Body of pancreas (tissue), 4 donors: Measurements from ENCODE around the gene CD34. TPM values are rescaled to one million over a fixed set of nuclear protein-coding genes. Genes with fewer than 3 reads are reported as not detected.

Experiments
- ATAC-seq: fragments of 150-250 bp; one replicate; pipeline ENCODE4 v1.9.1; 2016
- DNase-seq, 4 donors: peaks; one replicate each; pipeline ENCODE4 v3.0.0-alpha.2; 2019
- H3K27ac ChIP-seq, 4 donors: fragments of 200-600 bp; sonication (generic); 1 replicate in 3 of 4; 2 replicates in 1 of 4; pipeline versions ENCODE4 v1.5.1 to v1.6.1; 2016 to 2019; ENCODE audit warnings: mild to moderate bottlenecking in 1 of 4, mixed read lengths in 1 of 4, moderate library complexity in 1 of 4
- H3K27me3 ChIP-seq, 2 donors: fragments of 200-600 bp; sonication (generic); one replicate each; pipeline ENCODE4 v1.6.0; 2016; ENCODE audit warnings: mild to moderate bottlenecking in 1 of 2
- H3K36me3 ChIP-seq, 2 donors: fragments of 200-600 bp; sonication (generic); replicated peaks in 1 of 2; 2 replicates each; pipeline ENCODE4 v1.5.1; 2016; ENCODE audit warnings: low read depth in 2 of 2; ENCODE audit not compliant: insufficient read depth in 1 of 2
- H3K4me1 ChIP-seq: fragments of 200-600 bp; sonication (generic); one replicate; pipeline ENCODE4 v1.6.0; 2016
- H3K4me3 ChIP-seq, 2 donors: fragments of 200-600 bp; sonication (generic); 1 replicate in 1 of 2; 2 replicates in 1 of 2; pipeline ENCODE4 v1.5.1; 2016 to 2019
- H3K9me3 ChIP-seq, 3 donors: fragments of 200-600 bp; sonication (generic); 1 replicate in 2 of 3; 2 replicates in 1 of 3; pipeline ENCODE4 v1.5.1; 2016
- POLR2A ChIP-seq, 3 donors: fragments of 450-650 bp; IDR thresholded peaks; one replicate each; pipeline ENCODE4 v1.6.1; 2016; ENCODE audit warnings: antibody characterized with exemption in 3 of 3, mild to moderate bottlenecking in 2 of 3
- whole genome bisulfite sequencing, 2 donors: methylation state at CpG; one replicate each; pipeline ENCODE4 v1.1.5; 2017; 5-methylcytosine and 5-hydroxymethylcytosine counted together
- intact Hi-C: fragments of 100-400 bp; cut with DNase I; formaldehyde crosslinking; loops from one replicate; pipeline ENCODE4 v1.15.1; 2023
- total RNA-seq, 2 donors: library from RNA; depleted of rRNA; stranded (reverse); fragments of >200 nt; gene quantifications; one replicate each; pipeline ENCODE4 v1.1.0, GENCODE V29; 2016
- TF ChIP-seq, protein P1 (sequence below), 7 experiments: fragments of 450-650 bp in 4 of 7; fragments of 200-600 bp in 3 of 7; sonication (generic) in 3 of 7; IDR thresholded peaks; one replicate each; pipeline ENCODE4 v1.5.1; 2016 to 2019; ENCODE audit warnings: antibody characterized with exemption in 7 of 7

CD34 gene
- total RNA-seq, 2 donors from 2014 or later = 11.5 to 14.8 TPM

DNA sequence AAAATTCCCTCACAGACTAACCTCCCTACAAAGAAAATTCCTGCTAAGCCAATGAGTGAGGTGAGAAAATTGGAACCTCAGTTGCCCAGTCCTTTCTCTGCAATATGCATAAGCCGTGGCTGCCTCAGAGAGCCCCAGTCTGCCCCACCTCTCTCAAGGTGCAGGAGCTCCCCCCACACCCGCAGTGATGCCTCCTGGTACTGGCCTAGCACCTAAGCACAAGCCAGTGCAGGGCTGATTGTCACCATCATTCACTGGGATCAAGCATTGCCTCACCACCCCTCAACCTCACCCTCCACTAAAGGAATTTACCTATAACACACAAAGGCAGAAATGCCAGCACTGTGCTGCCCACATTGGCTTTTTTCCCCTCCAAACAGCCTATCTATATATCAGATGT, 56.9 kb downstream of the CD34 start:
- no peak overlapping the region for H3K4me3 ChIP-seq
- H3K27ac ChIP-seq = no peak overlapping the region
- ATAC-seq (no peak), DNase-seq (no peak)
- no peaks in the 10 kb centered on the region for H3K27me3 ChIP-seq
- H3K9me3 ChIP-seq = no peaks in the 10 kb centered on the region
- H3K36me3 ChIP-seq = no peaks in the 10 kb centered on the region
- intact Hi-C loops = no loop called here
- WGBS, 2 donors = 94 to 95% methylated on average over 2 of the region's 2 CpGs
- H3K4me1 ChIP-seq = peaks cover 6% of the 10 kb centered on the region
- no peak for TF ChIP-seq POLR2A (IDR thresholded peaks at IDR 0.05)
- TF ChIP-seq, protein P1, sequence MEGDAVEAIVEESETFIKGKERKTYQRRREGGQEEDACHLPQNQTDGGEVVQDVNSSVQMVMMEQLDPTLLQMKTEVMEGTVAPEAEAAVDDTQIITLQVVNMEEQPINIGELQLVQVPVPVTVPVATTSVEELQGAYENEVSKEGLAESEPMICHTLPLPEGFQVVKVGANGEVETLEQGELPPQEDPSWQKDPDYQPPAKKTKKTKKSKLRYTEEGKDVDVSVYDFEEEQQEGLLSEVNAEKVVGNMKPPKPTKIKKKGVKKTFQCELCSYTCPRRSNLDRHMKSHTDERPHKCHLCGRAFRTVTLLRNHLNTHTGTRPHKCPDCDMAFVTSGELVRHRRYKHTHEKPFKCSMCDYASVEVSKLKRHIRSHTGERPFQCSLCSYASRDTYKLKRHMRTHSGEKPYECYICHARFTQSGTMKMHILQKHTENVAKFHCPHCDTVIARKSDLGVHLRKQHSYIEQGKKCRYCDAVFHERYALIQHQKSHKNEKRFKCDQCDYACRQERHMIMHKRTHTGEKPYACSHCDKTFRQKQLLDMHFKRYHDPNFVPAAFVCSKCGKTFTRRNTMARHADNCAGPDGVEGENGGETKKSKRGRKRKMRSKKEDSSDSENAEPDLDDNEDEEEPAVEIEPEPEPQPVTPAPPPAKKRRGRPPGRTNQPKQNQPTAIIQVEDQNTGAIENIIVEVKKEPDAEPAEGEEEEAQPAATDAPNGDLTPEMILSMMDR (IDR thresholded peaks at IDR 0.05) = no peak

DNA sequence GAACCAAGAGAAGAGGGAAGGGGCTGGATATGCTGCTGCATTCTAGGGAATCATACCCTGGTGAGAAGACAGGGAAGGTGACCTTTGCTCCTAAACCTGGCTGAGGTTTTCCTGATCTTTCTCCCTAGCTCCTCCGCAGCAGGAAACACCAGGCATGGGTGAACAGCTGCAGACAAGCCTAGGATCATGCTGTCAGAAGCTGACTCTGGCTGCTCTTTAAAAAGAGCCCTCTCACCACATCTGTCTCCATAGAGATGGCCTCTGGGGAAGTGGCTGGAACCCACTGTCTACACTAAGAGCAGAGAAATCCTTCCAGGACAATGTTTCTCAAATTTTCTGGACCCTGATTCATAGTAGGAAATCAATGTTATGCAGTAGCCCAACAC, 57.6 kb downstream of the CD34 start:
- Histone ChIP-seq H3K4me3 (no peak overlapping the region), H3K9me3 (no peaks in the 10 kb centered on the region), H3K36me3 (no peaks in the 10 kb centered on the region), H3K27me3 (no peaks in the 10 kb centered on the region), H3K27ac (no peak overlapping the region), H3K4me1 (peaks cover 7% of the 10 kb centered on the region)
- no peak for TF ChIP-seq POLR2A (IDR thresholded peaks at IDR 0.05)
- TF ChIP-seq, protein P1 (IDR thresholded peaks at IDR 0.05) = no peak
- WGBS, 2 donors = 42 to 64% methylated on average over 1 of the region's 1 CpG
- no peak for ATAC-seq
- intact Hi-C loops = no loop called here
- DNase-seq = no peak

DNA sequence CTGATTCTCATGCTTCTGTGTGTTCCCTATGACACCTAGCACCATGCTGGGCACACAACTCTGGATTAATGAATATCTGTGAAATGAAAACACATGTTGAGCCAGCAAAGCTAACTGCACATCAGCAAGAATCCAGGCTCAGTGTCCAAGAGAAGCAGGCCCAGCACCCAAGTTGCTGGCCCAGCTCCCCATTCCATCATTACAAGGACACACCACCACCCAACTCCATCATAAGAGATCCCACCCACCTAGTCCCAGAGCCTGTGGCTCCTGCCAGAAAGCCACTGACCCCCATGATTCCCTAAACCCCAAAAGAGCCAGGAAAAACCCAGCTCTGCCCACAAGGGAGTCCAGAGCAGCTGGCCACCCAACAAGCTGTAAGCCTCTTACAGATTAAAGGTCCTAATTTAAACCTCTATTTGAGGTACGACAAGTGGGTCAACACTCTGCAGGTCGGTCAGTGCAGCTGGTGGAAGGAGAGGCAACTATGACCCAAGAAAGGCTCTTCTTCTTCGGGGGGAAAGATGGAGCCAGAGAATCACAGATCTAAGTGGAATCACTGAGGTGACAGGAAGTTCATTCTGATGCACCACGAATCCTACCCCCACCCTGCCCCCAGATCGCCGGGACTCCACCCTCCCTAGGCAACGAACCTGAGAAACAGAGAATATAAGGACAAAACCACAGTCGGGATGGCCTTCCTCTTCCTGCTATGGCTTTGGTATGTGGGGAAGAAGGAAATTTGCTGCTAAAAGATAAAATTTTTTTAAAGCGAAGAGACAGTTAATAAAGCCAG, 58.2 kb downstream of the CD34 start:
- intact Hi-C loops = no loop called here
- Histone ChIP-seq H3K4me1 (peaks cover 7% of the 10 kb centered on the region), H3K27ac (peak overlapping the region in 1 of 4 donors; percentile 8), H3K4me3 (no peak overlapping the region), H3K36me3 (no peaks in the 10 kb centered on the region), H3K9me3 (no peaks in the 10 kb centered on the region), H3K27me3 (no peaks in the 10 kb centered on the region)
- TF ChIP-seq, protein P1 (IDR thresholded peaks at IDR 0.05) = no peak
- TF ChIP-seq POLR2A (IDR thresholded peaks at IDR 0.05) = no peak
- 64 to 77% methylated on average over 9 of the region's 9 CpGs for WGBS, 2 donors
- ATAC-seq = no peak
- DNase-seq = no peak

DNA sequence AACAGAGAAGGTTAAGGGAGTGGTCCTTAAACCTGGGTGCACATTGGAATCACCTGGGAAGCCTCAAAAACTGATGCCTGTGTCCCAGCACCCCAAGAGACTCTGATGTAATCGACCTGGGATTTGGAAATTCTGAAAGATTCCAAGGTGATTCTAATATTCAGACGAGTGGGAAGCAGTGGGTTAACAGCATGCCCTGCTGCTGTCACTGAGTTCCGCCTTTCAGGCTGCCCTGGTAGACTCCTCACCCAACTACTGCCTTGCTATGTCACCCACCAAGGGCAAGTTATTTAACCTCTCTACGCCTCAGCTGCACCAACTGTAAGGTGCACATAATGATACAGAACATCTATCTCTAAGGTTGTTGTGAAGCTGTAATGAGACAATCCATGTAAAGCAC, 59.2 kb downstream of the CD34 start:
- Histone ChIP-seq H3K36me3 (no peaks in the 10 kb centered on the region), H3K4me3 (no peak overlapping the region), H3K27ac (peak overlapping the region in 1 of 4 donors; percentile 8), H3K27me3 (no peaks in the 10 kb centered on the region), H3K4me1 (peaks cover 7% of the 10 kb centered on the region), H3K9me3 (no peaks in the 10 kb centered on the region)
- TF ChIP-seq, protein P1 (IDR thresholded peaks at IDR 0.05) = no peak
- TF ChIP-seq POLR2A (IDR thresholded peaks at IDR 0.05) = no peak
- intact Hi-C loops = no loop called here
- no peak for ATAC-seq
- 77 to 92% methylated on average over 4 of the region's 4 CpGs for WGBS, 2 donors
- no peak for DNase-seq
